Fibroblast of lung (primary cell): ENCODE data around the gene AK4.

Source experiments
- CTCF ChIP-seq, 2 donors: IDR thresholded peaks in 1 of 2; conservative IDR thresholded peaks in 1 of 2; 1 replicate in 1 of 2; 2 replicates in 1 of 2; pipeline ENCODE4 v1.5.1; 2011 to 2012; ENCODE audit warnings: low read length in 2 of 2, control low read depth in 1 of 2, inconsistent platforms in 1 of 2, low read depth in 1 of 2, mild to moderate bottlenecking in 1 of 2
- EZH2 ChIP-seq: IDR thresholded peaks from 2 replicates; pipeline ENCODE4 v1.5.1; 2012; ENCODE audit warnings: low read length, control low read depth, mild to moderate bottlenecking; ENCODE audit errors: missing control alignments

- TF ChIP-seq CTCF (conservative IDR thresholded peaks at IDR 0.05 in 1 of 2, IDR thresholded peaks at IDR 0.05 in 1 of 2; ENCODE audit: low read depth in 1 of 2, low read length in 2 of 2) (no peak), EZH2 (no peak)
These were observed 95.5 kb downstream of the AK4 start for GRCh38 chr1:65243491-65243890.
